ENCODE measurements around the gene ZNF787.

DNA sequence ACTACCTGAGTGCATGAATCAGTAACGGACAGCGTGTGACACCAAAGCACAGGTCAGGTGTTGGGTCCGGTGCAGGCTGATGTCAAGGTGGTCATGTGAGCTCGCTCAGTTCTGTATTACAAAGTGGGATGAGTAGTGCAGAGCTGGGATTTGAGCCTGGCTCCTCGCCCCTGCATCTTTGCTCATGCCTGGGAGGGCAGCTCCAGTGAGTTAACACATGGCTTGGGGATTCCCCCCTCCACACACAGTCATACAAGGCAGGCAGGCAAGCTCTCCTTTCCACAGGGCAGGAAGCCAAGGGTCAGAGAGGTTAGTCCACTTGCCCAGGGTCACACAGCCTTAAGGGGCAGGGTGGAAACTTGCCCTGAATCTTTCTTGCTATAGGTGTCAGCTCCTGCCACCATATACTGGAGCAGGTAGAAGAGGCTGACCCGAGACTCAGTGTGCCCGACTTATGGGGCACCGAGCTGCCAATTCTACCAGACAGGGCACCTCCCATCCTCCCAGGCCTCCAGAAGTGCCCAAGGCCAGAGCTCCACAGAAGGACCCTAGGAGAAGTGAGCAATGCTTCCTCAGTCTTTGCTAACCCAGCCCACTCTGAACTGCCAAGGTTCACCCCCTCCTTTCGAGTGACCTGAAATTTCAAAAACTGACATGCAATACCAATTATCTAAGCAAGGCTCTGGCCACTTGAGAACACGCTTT, 35.4 kb downstream of the ZNF787 start:
- TF ChIP-seq POLR2A (IDR thresholded peaks at IDR 0.05; ENCODE audit: low read length) (no peak), GATA1 (IDR thresholded peaks at IDR 0.05; ENCODE audit: low read depth, low read length) (no peak)

Measured in erythroblast (primary cell).